ENCODE results near the gene LOXL1. TPM values are rescaled to one million over a fixed set of nuclear protein-coding genes. Genes with fewer than 3 reads are reported as not detected.

LOXL1 gene
- polyA plus RNA-seq, 1 donor (not counting 4 experiments of a cell fraction or from before 2014, with no cell fraction given): 8.8 TPM

- TF ChIP-seq CTCF (optimal IDR thresholded peaks at IDR 0.05 in 1 of 3, IDR thresholded peaks at IDR 0.05 in 1 of 3, conservative IDR thresholded peaks at IDR 0.05 in 1 of 3; ENCODE audit: extremely low read depth in 1 of 3, insufficient read depth in 2 of 3, low read length in 3 of 3) (no peak), EZH2 (IDR thresholded peaks at IDR 0.05; ENCODE audit: low read length) (no peak)
- Histone ChIP-seq H2AFZ (ENCODE audit: control insufficient read depth, low read length) (no peak overlapping the region), H3K4me2 (ENCODE audit: control insufficient read depth, extremely low read depth, insufficient read depth, low read depth, low read length) (peak overlapping the region; percentile 24), H3K36me3 (ENCODE audit: control insufficient read depth in 2 of 2, extremely low read depth in 1 of 2, insufficient read depth in 2 of 2, low read length in 2 of 2) (no peaks in the 10 kb centered on the region), H3K4me3 (ENCODE audit: control insufficient read depth in 2 of 3, extremely low read depth in 1 of 3, insufficient read depth in 2 of 3, low read depth in 1 of 3, low read length in 3 of 3) (no peak overlapping the region), H4K20me1 (ENCODE audit: control insufficient read depth, extremely low read depth, insufficient read depth, low read length) (no peaks in the 10 kb centered on the region), H3K9me3 (ENCODE audit: control insufficient read depth, low read depth, low read length) (no peaks in the 10 kb centered on the region), H3K9ac (ENCODE audit: control insufficient read depth, extremely low read depth, insufficient read depth, low read length) (no peak overlapping the region), H3K9me1 (ENCODE audit: control insufficient read depth, extremely low read depth, insufficient read depth, low read length) (no peaks in the 10 kb centered on the region), H3K79me2 (ENCODE audit: control insufficient read depth, insufficient read depth, low read length) (no peaks in the 10 kb centered on the region), H3K4me1 (ENCODE audit: control insufficient read depth, extremely low read depth, insufficient read depth, low read length) (peaks cover 5% of the 10 kb centered on the region), H3K27ac (ENCODE audit: control insufficient read depth, insufficient read depth, low read length) (no peak overlapping the region), H3K27me3 (ENCODE audit: control insufficient read depth, extremely low read depth, insufficient read depth, low read length) (no peaks in the 10 kb centered on the region)
- dilution Hi-C loops (cut with MboI; ENCODE audit: extremely low pct_ligation_motif_present, low sequenced_read_pairs): no loop called here
- no peak for DNase-seq (ENCODE audit: low read depth, low spot score)
- FAIRE-seq: no peak
Observed at GRCh38 chr15:73900095-73900712, 26.1 kb upstream of the LOXL1 start.

- Histone ChIP-seq H2AFZ (ENCODE audit: control insufficient read depth, low read length) (no peak overlapping the region), H3K9me1 (ENCODE audit: control insufficient read depth, extremely low read depth, insufficient read depth, low read length) (no peaks in the 10 kb centered on the region), H3K36me3 (ENCODE audit: control insufficient read depth in 2 of 2, extremely low read depth in 1 of 2, insufficient read depth in 2 of 2, low read length in 2 of 2) (no peaks in the 10 kb centered on the region), H3K9ac (ENCODE audit: control insufficient read depth, extremely low read depth, insufficient read depth, low read length) (no peak overlapping the region), H3K79me2 (ENCODE audit: control insufficient read depth, insufficient read depth, low read length) (no peaks in the 10 kb centered on the region), H3K27me3 (ENCODE audit: control insufficient read depth, extremely low read depth, insufficient read depth, low read length) (peaks cover 2% of the 10 kb centered on the region), H4K20me1 (ENCODE audit: control insufficient read depth, extremely low read depth, insufficient read depth, low read length) (no peaks in the 10 kb centered on the region), H3K9me3 (ENCODE audit: control insufficient read depth, low read depth, low read length) (no peaks in the 10 kb centered on the region), H3K4me1 (ENCODE audit: control insufficient read depth, extremely low read depth, insufficient read depth, low read length) (peaks cover 5% of the 10 kb centered on the region), H3K27ac (ENCODE audit: control insufficient read depth, insufficient read depth, low read length) (no peak overlapping the region), H3K4me2 (ENCODE audit: control insufficient read depth, extremely low read depth, insufficient read depth, low read depth, low read length) (no peak overlapping the region), H3K4me3 (ENCODE audit: control insufficient read depth in 2 of 3, extremely low read depth in 1 of 3, insufficient read depth in 2 of 3, low read depth in 1 of 3, low read length in 3 of 3) (no peak overlapping the region)
- FAIRE-seq (no peak), DNase-seq (ENCODE audit: low read depth, low spot score) (no peak)
- dilution Hi-C loops (cut with MboI; ENCODE audit: extremely low pct_ligation_motif_present, low sequenced_read_pairs): no loop called here
- TF ChIP-seq CTCF (optimal IDR thresholded peaks at IDR 0.05 in 1 of 3, IDR thresholded peaks at IDR 0.05 in 1 of 3, conservative IDR thresholded peaks at IDR 0.05 in 1 of 3; ENCODE audit: extremely low read depth in 1 of 3, insufficient read depth in 2 of 3, low read length in 3 of 3): no peak
- TF ChIP-seq EZH2 (IDR thresholded peaks at IDR 0.05; ENCODE audit: low read length): no peak
Observed at GRCh38 chr15:73901126-73901810, 25.0 kb upstream of the LOXL1 start.

All from keratinocyte (primary cell).